ENCODE results near the gene PRICKLE2. TPM values are rescaled to one million over a fixed set of nuclear protein-coding genes. Genes with fewer than 3 reads are reported as not detected.
"Not testable (repeated sequence)": the region's sequence is repeated elsewhere in the genome, so short reads cannot be mapped to it uniquely, and the experiment has no call there.

Gene PRICKLE2
- total RNA-seq, 2 experiments from 2014 or later: not detected

- no peaks in the 10 kb centered on the region for H3K9me3 Mint-ChIP-seq (ENCODE audit: low read depth)
- CTCF ChIA-PET: no interaction called here
- no peaks in the 10 kb centered on the region for H3K4me1 Mint-ChIP-seq
- no peaks in the 10 kb centered on the region for H3K36me3 Mint-ChIP-seq
- peaks cover 5% of the 10 kb centered on the region for H3K27me3 Mint-ChIP-seq
- no peak overlapping the region for H3K4me3 Mint-ChIP-seq
- DNase-seq: no peak
- no peak overlapping the region for H3K27ac Mint-ChIP-seq
- no peak for ATAC-seq
Measured at GRCh38 chr3:64104691-64105111, 120.6 kb downstream of the PRICKLE2 start.

GRCh38 chr3:64104006-64104405, 121.3 kb downstream of the PRICKLE2 start:
- no peak overlapping the region for H3K27ac Mint-ChIP-seq

DNA sequence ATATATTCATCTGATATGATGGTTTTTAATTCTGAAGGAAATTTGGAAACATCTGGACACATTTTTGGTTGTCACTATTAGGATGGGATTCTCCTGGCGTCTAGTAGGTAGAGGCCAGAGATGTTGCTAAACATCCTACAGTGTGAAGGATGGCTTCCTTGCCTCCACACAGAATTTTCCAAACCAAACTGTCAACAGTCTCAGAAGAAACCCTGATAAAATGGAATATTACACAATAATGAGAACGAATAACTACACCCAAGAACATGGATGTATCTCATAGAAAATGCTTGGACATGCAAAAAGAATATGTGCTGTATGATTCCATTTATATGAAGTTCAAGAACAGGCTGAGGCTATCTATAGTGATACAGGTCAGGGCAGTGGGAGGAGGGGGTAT, 122.1 kb downstream of the PRICKLE2 start:
- no peaks in the 10 kb centered on the region for H3K9me3 Mint-ChIP-seq (ENCODE audit: low read depth)
- DNase-seq (no peak), ATAC-seq (no peak)
- no peaks in the 10 kb centered on the region for H3K36me3 Mint-ChIP-seq
- no peak overlapping the region for H3K27ac Mint-ChIP-seq
- H3K4me1 Mint-ChIP-seq: no peaks in the 10 kb centered on the region
- CTCF ChIA-PET: no interaction called here
- no peak overlapping the region for H3K4me3 Mint-ChIP-seq
- H3K27me3 Mint-ChIP-seq: peaks cover 5% of the 10 kb centered on the region

More at GRCh38 chr3:64104006-64104405, 121.3 kb downstream of the PRICKLE2 start:
- ATAC-seq: no peak
- Mint-ChIP-seq H3K4me1 (no peaks in the 10 kb centered on the region), H3K4me3 (no peak overlapping the region), H3K36me3 (no peaks in the 10 kb centered on the region), H3K27me3 (peaks cover 5% of the 10 kb centered on the region), H3K9me3 (ENCODE audit: low read depth) (no peaks in the 10 kb centered on the region)
- CTCF ChIA-PET: no interaction called here
- no peak for DNase-seq

GRCh38 chr3:64102147-64102546, 123.1 kb downstream of the PRICKLE2 start:
- no peak overlapping the region for H3K4me3 Mint-ChIP-seq
- no peaks in the 10 kb centered on the region for H3K36me3 Mint-ChIP-seq
- H3K4me1 Mint-ChIP-seq: no peaks in the 10 kb centered on the region
- H3K27me3 Mint-ChIP-seq: peaks cover 5% of the 10 kb centered on the region
- no peak for ATAC-seq
- no peaks in the 10 kb centered on the region for H3K9me3 Mint-ChIP-seq (ENCODE audit: low read depth)
- CTCF ChIA-PET: no interaction called here
- H3K27ac Mint-ChIP-seq: no peak overlapping the region
- DNase-seq: no peak

GRCh38 chr3:64099316-64099715, 126.0 kb downstream of the PRICKLE2 start:
- Mint-ChIP-seq H3K36me3 (no peaks in the 10 kb centered on the region), H3K9me3 (ENCODE audit: low read depth) (no peaks in the 10 kb centered on the region), H3K4me3 (no peak overlapping the region), H3K4me1 (no peaks in the 10 kb centered on the region), H3K27ac (no peak overlapping the region), H3K27me3 (peaks cover 3% of the 10 kb centered on the region)
- DNase-seq (no peak), ATAC-seq (no peak)
- CTCF ChIA-PET: interaction anchor here (0.6 kb wide), 1 partner anchor 439 kb away, joined by 3 read pairs; no protein-coding TSS in a partner anchor

GRCh38 chr3:64098670-64099069, 126.6 kb downstream of the PRICKLE2 start:
- CTCF ChIA-PET: interaction anchor here (0.6 kb wide), 1 partner anchor 440 kb away, joined by 3 read pairs; no protein-coding TSS in a partner anchor
- no peaks in the 10 kb centered on the region for H3K36me3 Mint-ChIP-seq
- H3K4me3 Mint-ChIP-seq: no peak overlapping the region
- no peaks in the 10 kb centered on the region for H3K9me3 Mint-ChIP-seq (ENCODE audit: low read depth)
- no peak overlapping the region for H3K27ac Mint-ChIP-seq
- DNase-seq: no peak
- no peak for ATAC-seq
- peaks cover 3% of the 10 kb centered on the region for H3K27me3 Mint-ChIP-seq
- no peaks in the 10 kb centered on the region for H3K4me1 Mint-ChIP-seq

DNA sequence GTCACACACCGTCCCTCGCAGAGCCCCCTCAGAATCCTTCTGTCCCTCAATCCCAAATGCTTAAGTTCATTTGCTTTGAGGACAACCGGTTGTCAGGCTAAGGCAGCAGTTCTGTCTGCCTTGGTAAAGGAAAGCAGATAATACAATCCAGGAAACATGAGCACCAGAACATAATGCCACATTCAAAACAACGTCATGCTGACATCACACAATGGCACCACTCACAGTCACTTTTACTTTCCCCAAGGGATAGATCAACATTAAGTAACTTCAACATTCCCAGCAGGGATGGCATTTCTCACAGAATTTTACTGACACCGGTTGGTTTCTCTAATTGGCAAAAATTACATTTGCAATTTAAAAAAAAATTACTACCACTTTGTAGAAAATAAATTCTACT, 127.3 kb downstream of the PRICKLE2 start:
- Mint-ChIP-seq H3K27ac (no peak overlapping the region), H3K4me1 (no peaks in the 10 kb centered on the region), H3K4me3 (no peak overlapping the region), H3K36me3 (no peaks in the 10 kb centered on the region), H3K27me3 (peaks cover 3% of the 10 kb centered on the region), H3K9me3 (ENCODE audit: low read depth) (no peaks in the 10 kb centered on the region)
- DNase-seq: no peak
- no peak for ATAC-seq
- CTCF ChIA-PET: no interaction called here

GRCh38 chr3:64095802-64096201, 129.5 kb downstream of the PRICKLE2 start:
- no peaks in the 10 kb centered on the region for H3K36me3 Mint-ChIP-seq
- no peaks in the 10 kb centered on the region for H3K9me3 Mint-ChIP-seq (ENCODE audit: low read depth)
- H3K4me3 Mint-ChIP-seq: no peak overlapping the region
- no peak overlapping the region for H3K27ac Mint-ChIP-seq
- peaks cover 3% of the 10 kb centered on the region for H3K27me3 Mint-ChIP-seq
- ATAC-seq: no peak
- no peak for DNase-seq
- H3K4me1 Mint-ChIP-seq: no peaks in the 10 kb centered on the region
- CTCF ChIA-PET: no interaction called here

DNA sequence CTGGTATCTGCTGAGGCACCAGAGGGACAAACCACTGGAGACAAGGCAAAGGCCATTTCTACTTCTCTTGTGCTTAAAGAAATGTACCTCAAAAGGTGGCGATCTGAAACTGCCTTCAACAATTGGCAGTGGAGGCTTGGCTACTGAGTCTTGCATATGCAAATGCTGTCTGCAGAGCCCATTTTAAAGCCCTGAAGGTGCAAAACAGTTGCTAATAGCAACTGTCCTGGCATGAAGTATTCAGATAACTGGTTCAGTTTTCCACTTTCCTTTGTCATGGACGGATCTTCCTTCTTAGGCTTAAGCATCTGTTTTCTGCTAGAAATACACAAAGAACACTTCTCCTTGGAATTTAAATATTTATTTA, 130.6 kb downstream of the PRICKLE2 start:
- no peaks in the 10 kb centered on the region for H3K9me3 Mint-ChIP-seq (ENCODE audit: low read depth)
- ATAC-seq (no peak), DNase-seq (no peak)
- H3K27me3 Mint-ChIP-seq: peaks cover 3% of the 10 kb centered on the region
- H3K27ac Mint-ChIP-seq: no peak overlapping the region
- CTCF ChIA-PET: no interaction called here
- no peaks in the 10 kb centered on the region for H3K36me3 Mint-ChIP-seq
- H3K4me3 Mint-ChIP-seq: no peak overlapping the region
- no peaks in the 10 kb centered on the region for H3K4me1 Mint-ChIP-seq

DNA sequence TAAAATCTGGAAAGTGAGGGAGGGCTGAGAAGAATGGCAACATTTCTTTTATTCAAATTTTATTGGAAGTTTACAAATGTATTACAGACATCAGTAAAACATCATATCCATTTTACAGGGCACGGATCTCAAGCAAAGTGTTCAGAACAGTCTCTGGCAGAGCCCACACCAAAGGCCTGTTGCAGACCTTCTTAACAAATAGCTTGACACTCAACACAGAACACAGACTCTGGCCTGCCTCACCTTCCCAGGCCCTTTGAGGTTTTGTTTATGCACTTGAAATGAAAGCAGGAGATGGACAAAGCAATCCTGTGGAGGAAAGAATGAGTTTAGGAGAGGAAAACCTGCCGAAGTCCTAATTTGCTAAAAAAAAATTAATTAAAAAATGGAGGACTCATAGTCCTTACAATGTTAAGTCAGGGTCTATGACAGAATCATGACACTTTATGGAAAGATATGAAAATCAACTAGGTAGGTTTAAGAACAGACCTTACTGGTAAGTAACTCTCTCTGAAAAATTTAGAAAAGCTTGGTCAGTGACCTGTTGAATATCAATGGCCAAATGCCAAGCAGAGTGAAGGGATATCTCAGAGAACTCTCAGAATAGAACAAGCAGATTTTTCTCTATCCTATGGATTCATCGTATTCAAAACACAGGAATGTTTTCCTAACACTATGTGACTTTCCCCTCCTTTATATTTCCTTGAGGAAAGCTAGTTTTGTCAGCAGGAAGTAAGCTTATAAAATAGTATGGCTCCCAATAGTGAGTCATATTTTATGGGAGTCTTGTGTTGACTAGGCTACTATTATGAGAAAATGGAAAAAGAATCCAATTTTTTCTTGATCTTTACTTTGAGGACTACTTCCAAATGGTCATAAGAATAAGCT, 131.2 kb downstream of the PRICKLE2 start:
- peaks cover 3% of the 10 kb centered on the region for H3K27me3 Mint-ChIP-seq
- CTCF ChIA-PET: no interaction called here
- DNase-seq (no peak), ATAC-seq (no peak)
- no peaks in the 10 kb centered on the region for H3K36me3 Mint-ChIP-seq
- H3K4me3 Mint-ChIP-seq: no peak overlapping the region
- H3K27ac Mint-ChIP-seq: no peak overlapping the region
- no peaks in the 10 kb centered on the region for H3K4me1 Mint-ChIP-seq
- no peaks in the 10 kb centered on the region for H3K9me3 Mint-ChIP-seq (ENCODE audit: low read depth)

DNA sequence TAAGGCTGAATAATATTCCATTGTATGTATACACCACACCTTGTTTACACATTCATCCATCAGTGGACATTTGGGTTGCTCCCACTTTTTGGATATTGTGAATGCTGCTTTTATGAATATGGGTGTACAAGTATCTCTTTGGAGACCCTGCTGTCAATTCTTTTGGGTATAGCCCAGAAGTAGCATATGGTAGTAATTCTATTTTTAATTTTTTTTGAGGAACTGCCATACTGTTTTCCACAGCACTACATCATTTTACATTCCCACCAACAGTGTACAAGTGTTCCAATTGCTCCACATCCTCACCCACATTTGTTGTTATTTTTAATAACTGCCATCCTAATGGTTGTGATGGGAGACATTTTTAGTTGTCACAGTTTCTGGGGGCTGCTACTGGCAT, 132.1 kb downstream of the PRICKLE2 start:
- ATAC-seq (no peak), DNase-seq (no peak)
- CTCF ChIA-PET: no interaction called here
- H3K27ac Mint-ChIP-seq: no peak overlapping the region
- no peaks in the 10 kb centered on the region for H3K9me3 Mint-ChIP-seq (ENCODE audit: low read depth)
- H3K27me3 Mint-ChIP-seq: peaks cover 3% of the 10 kb centered on the region
- H3K4me3 Mint-ChIP-seq: no peak overlapping the region
- no peaks in the 10 kb centered on the region for H3K36me3 Mint-ChIP-seq
- H3K4me1 Mint-ChIP-seq: no peaks in the 10 kb centered on the region

- H3K27me3 Mint-ChIP-seq: peaks cover 6% of the 10 kb centered on the region
- ATAC-seq (no peak), DNase-seq (no peak)
- no peaks in the 10 kb centered on the region for H3K9me3 Mint-ChIP-seq (ENCODE audit: low read depth)
- no peaks in the 10 kb centered on the region for H3K36me3 Mint-ChIP-seq
- CTCF ChIA-PET: no interaction called here
- H3K4me1 Mint-ChIP-seq: no peaks in the 10 kb centered on the region
- no peak overlapping the region for H3K4me3 Mint-ChIP-seq
- no peak overlapping the region for H3K27ac Mint-ChIP-seq
Measured at GRCh38 chr3:64091501-64091900, 133.8 kb downstream of the PRICKLE2 start.

GRCh38 chr3:64089386-64089785, 135.9 kb downstream of the PRICKLE2 start:
- peaks cover 13% of the 10 kb centered on the region for H3K27me3 Mint-ChIP-seq
- H3K27ac Mint-ChIP-seq; ATAC-seq; H3K36me3 Mint-ChIP-seq; H3K4me3 Mint-ChIP-seq; CTCF ChIA-PET; DNase-seq; H3K4me1 Mint-ChIP-seq; H3K9me3 Mint-ChIP-seq (ENCODE audit: low read depth): not testable (repeated sequence)

- no peaks in the 10 kb centered on the region for H3K9me3 Mint-ChIP-seq (ENCODE audit: low read depth)
- ATAC-seq (no peak), DNase-seq (no peak)
- peaks cover 13% of the 10 kb centered on the region for H3K27me3 Mint-ChIP-seq
- no peaks in the 10 kb centered on the region for H3K4me1 Mint-ChIP-seq
- H3K27ac Mint-ChIP-seq: no peak overlapping the region
- H3K36me3 Mint-ChIP-seq: no peaks in the 10 kb centered on the region
- no peak overlapping the region for H3K4me3 Mint-ChIP-seq
- CTCF ChIA-PET: no interaction called here
Measured at GRCh38 chr3:64088408-64089205, 136.7 kb downstream of the PRICKLE2 start.
